GM21526 (cell line): ENCODE data around the gene CFAP69.
"Not testable (repeated sequence)": the region's sequence is repeated elsewhere in the genome, so short reads cannot be mapped to it uniquely, and the experiment has no call there.

ENCODE experiments used
- ATAC-seq: cut with Tn5 transposase; IDR thresholded peaks from one replicate; pipeline ENCODE4 v1.9.1; 2021; ENCODE audit warnings: moderate library complexity; ENCODE audit not compliant: unreplicated experiment, low FRiP score

The CFAP69 gene

DNA sequence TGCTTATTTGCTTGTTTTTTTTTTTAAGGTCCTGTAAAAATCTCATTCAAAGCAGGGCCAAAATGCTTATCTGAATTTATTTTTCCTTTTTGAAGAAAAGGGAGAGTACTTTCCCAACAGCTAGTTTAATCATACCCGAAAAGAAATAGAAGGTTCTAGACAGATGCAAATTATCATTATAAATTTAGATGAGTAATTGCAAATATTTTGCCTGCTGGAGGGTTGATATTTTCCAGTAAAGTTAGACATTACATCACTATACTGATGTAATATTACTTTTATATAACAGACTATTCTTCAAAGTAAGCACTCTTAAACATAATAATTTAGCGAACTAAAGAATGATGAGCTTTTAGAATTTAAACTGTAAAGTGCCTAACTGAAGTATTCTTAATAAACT is 14.1 kb upstream of the CFAP69 start:
- no peak for ATAC-seq

DNA sequence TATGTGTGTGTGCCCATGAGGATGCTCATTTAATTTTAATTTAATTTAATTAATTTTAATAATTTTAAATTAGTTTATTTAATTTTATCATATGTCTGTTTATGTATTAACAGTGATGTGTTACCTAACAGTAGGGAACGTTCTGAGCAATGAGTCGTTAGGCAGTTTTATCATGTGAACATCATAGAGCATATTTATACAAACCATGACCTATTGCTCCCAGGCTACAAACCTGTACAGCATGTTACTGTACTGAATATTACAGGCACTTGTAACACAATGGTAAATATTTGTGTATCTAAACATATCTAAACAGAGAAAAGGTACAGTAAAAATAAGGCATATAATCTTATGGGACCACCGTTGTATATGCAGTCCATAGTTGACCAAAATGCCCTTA is 13.7 kb upstream of the CFAP69 start:
- ATAC-seq: no peak

DNA sequence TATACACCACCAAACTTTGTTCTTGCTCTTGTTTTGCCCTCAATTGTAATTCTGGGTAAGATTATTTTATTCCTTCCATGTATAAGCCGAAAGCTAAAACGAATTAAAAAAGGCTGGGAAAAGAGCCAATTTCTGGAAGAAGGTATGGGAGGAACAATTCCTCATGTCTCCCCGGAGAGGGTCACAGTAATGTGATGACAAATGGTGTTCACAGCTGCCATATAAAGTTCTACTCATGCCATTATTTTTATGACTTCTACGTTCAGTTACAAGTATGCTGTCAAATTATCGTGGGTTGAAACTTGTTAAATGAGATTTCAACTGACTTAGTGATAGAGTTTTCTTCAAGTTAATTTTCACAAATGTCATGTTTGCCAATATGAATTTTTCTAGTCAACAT is 12.5 kb upstream of the CFAP69 start:
- no peak for ATAC-seq

DNA sequence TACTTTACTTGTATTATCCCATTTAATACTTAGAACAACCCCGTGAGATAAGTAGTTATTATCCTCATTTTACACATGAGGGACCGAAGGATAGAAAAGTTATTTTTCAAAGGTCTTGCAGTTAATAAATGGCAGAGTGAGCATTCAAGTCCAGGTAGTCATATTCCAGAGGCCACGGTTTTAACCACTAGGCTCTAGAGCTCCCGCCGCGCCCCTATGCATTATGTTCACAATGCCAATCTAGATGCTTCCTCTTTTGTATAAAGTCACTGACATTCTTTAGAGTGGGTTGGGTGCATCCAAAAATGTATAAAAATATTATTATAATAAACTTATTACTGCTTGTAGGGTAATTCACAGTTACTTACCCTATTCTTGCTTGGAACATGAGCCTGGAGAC is 11.4 kb upstream of the CFAP69 start:
- no peak for ATAC-seq

DNA sequence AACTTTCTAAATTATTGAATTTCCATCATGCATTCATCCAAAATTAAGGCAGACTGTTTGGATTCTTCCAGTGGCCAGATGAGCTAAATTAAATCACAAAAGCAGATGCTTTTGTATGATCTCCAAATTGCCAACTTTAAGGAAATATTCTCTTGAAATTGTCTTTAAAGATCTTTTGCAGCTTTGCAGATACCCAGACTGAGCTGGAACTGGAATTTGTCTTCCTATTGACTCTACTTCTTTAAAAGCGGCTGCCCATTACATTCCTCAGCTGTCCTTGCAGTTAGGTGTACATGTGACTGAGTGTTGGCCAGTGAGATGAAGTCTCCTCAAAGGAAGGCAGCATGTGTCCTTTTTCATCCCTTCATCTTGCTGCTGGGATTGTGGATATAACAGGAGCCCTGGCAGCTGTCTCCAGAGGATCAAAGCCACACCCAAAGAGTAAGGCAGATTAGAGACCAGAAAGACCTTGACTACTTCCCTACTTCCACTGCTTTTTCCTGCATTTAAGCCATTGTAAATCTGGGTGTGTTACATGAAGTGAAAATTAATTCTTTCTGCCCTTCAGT is 8.2 kb upstream of the CFAP69 start:
- ATAC-seq: no peak

DNA sequence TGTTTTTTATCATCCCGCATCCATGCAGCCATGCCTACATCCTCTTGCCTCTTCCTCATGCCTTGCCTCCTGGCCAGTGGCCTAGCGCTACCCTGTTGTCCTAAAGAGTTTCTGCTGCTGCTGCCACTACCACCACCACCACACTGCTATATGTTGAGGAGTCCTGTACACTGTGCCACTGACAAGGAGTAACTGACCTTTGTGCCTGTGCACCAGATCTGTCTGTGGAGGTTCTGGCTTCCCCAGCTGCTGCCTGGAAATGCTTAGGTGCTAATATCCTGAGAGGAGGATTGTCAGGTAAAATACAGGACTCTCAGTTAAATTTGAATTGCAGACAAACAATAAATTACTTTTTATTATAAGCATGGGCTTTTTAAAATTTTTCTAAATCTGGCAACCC is 7.0 kb upstream of the CFAP69 start:
- no peak for ATAC-seq

DNA sequence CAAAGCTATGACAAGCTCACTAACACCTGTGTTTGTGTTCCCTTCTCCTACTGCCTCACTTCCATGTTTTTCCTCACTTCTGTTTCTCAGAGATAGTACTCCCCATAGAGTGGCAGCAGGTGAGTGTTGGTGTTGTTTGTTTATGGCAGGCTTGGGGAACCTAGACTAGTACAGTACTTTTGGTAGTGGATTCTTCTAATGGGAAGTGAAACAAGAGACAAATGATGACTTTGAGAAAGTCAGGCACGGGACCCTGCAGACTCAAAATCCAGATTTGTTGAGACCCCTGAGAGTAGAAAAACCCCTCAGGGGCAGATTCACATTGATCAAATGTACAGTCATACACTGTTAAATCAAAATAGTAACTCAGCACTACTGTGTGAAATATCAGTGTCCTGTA is 6.4 kb upstream of the CFAP69 start:
- no peak for ATAC-seq

DNA sequence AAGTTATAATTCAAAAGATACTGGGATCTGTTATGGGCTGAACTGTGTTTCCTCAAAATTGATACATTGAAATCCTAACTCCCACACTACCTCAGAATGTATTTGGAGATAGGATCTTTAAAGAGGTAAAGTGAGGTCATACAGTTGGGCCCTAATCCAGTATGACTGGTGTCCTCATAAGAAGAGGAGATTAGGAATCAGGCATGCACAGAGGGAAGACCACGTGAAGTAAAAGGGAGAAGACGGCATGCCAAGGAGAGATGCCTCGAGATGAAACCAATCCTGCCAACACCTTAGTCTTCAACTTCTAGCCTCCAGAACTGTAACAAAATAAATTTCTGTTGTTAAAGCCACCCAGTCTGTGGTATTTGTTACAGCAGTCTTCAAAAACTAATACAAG is 5.9 kb upstream of the CFAP69 start:
- no peak for ATAC-seq

DNA sequence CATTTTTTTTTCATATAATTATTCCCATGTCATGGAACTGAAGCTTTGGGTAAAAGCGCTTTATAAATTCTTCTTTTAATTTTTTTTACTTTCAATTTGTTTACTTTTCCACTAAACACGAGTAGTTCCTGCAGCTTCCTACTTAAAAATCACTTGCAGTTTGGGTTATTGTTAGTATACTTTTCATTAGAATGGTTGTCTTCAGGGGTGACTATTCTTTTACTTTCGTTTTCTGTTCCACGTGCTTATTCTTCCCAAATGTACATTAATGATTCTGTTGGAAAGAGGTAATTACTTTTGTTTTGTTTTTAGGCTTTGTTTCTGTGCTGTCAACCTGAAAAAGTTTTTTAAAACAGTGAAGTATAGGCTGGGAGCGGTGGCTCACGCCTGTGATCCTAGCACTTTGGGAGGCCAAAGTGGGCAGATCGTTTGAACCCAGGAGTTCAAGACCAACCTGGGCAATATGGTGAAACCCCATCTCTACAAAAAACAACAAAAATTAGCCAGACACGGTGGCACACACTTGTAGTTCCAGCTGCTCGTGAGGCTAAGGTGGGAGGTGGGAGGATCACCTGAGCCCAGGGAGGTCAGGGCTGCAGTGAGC is 5.2 kb upstream of the CFAP69 start:
- no peak for ATAC-seq

DNA sequence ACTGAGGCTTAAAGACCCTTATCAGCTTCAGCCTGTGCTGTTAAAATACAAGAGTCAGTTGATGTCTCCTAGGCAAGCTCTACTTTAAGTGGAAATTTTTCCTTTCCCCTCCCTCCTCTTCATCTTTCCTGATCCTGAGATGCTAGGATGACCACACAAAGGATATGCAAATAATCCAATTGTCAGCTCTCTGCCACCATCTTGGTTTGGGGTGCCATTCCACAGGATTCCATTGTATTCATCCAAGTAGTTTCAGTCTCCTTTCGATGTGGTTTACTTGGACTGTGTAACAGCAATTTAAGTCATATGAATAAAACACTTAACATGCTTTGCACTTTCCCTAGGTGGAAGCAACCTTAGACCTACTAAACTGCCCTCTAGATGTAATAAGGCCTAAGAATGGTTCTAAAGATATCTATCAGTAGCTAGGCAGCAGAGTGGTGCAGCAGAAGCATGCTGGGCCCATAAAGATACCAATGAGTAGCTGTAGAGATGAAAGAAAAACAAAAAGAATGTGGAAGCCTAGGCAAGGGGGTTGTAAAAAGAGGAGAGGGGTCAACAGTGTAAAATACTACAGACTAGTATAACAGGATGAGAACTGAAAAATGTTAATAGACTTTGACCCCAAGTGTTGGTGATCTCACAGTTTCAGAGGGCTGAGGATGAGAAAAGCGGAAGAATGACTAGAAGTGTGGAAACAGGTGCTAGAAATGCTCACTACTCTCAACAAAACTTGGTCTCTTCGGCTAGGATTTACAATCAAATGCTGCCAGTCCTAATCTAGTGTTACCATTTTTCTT is 2.4 kb upstream of the CFAP69 start:
- ATAC-seq: peak; percentile 87

DNA sequence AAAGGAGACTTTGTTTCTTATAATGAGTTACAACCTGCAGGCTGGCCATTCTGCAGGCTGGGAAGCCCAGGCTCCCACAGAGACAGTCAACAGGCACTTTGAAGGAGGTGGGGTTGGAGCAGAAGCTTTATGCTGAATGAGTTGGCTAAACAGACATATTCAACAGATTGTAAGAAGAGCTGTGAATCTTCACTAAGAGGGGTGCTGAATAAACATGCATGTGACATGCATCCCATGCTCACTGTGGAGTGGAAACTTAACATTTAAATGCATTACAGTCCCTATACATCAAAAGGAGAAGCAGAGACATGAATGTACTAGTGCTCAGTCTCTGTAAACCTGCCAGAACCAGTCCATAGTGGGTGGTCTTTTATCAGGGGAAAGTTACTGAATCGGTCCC is 1.4 kb upstream of the CFAP69 start:
- no peak for ATAC-seq

DNA sequence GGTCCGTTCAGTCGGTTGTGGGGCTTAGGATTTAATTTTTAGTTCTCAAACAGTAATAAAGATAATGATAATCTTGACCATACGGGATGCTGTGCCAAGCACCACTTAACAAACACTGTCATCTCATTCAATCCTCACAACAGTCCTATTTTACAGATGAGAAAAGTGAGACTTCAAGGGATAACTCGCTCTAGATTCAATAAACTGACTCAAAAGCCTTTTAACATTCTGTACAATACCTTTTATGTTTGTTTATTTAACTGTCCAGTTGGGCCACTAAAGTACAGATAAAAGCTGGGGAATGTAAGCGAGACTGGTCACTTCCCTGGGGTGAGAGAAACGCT is 437 bp upstream of the CFAP69 start:
- no peak for ATAC-seq

DNA sequence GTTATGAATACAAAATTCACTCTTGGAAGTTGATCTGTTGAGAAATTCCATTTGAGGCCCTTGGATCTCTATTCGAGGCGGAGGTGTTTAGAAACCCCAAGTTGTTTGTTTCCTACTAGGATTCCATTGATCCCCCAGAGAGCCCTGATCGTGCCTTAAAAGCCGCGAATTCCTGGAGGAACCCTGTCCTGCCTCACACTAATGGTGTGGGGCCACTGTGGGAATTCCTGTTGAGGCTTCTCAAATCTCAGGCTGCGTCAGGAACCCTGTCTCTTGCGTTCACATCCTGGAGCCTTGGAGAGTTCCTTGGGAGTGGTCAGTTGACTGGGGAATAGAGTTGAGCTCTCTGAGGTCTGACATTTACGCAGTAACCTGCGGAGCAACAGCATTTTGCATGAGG is 1.2 kb downstream of the CFAP69 start:
- ATAC-seq: no peak

DNA sequence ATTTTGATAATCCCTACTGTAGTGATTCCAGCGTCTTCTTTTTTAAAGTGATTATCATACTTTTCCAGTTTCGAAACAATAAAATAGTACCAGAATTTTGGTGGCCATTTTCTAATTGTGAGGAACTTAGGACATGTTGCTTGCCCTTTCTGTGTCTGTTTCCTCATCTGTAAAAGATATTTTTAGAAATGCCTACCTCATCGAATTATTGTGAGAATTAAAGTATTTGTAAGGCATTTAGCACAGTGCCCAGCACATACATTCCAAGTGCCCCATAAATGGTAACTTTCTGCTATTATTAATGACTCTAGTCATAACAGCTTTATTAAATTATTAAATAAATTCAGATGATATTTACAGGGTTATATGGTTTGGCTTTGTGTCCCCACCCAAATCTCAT is 3.7 kb downstream of the CFAP69 start:
- ATAC-seq: no peak

DNA sequence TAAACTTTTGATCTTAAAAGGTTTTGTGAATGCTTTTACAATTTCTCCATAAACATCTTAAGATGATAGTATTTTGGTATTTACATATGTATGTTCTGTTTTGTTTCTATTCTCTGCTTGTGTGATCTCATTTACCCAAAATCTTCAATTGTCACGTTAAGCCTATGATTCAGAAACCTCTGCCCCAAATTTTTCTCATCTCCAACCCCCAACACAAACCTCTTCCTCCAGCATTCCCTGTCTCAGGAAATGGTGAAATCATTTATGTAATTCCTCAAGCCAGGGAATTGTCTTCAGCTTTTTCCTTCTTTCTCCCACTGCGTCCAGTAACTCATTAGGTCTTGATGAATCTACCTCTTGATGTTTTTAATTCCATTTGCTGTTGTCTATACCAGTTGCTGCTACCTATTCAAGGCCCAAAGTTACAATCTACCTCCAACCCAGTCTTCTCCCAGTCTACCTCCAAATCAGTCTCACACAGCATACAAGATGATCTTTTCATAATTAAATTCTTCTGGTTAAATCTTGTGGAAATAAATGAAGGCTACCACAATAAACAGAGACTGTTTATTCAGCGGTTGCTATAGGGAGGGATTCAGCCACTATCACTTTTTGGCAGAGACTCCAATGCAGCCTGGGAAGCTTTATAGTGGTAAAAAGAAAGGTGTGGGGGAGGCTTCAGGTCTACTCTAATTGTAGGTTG is 5.8 kb downstream of the CFAP69 start:
- no peak for ATAC-seq

DNA sequence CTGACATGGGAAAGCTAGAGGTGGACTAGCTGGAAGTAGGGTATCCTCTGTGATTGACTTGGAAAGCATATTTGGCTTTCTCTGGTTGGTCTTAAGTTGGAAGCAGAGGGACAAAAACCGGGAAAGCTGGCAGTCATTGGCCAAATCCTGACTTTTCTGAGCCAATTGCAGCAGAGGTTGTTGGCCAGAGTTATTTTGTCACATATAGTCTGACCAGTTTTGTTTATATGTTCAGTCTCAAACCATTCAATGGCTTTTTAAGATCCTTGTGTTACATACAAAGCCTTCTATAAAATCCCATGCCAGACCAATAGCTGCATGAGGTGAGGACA is 6.3 kb downstream of the CFAP69 start:
- ATAC-seq: no peak

DNA sequence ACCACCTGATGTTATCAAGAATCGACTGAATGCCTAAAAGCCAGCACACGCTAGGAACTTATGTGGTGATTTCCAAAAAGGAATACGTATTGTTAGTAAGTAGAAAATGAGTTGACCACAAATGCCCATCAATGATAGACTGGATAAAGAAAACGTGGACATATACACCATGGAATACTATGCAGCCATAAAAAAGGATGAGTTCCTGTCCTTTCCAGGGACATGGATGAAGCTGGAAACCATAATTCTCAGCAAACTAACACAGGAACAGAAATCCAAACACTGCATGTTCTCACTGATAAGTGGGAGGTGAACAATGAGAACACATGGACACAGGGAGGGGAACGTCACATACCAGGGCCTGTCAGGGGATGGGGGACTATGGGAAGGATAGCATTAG is 11.0 kb downstream of the CFAP69 start:
- not testable (repeated sequence) for ATAC-seq

DNA sequence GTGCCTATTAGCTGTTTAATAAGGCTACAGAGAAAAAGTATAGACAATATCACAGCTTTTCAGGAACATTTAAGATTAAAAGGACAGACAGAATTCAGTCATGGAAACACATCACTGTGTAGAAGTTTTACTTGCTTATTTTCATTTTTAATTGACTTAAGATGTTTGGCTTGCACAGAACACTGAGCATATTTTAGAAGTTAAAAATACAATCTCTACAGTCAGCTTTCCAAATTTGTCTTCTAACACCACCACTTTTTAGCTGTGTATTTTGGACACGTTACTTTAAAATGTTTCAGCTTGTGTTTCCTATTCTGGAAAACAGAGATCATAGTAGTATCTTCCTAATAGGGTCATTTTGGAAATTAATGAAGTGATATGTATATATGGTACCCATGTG is 11.8 kb downstream of the CFAP69 start:
- no peak for ATAC-seq

DNA sequence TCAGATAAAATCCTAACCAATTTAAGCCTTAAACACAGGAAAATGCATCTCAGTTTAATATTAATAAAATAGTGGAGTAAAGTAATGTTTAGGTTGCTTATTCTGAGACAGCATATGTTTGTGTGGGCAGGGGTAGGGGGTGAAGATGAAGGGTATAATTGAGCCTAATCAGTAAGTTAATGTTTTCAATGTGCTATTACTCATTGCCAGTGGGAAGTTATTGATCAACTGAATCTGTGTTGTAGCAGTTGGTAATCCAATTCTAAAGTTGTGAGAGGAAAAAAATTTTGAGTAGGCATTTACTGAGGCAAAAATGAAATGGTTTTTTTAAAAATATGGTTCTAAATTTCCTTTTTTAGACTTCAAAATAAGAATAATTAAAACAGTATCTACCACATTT is 16.5 kb downstream of the CFAP69 start:
- ATAC-seq: no peak

DNA sequence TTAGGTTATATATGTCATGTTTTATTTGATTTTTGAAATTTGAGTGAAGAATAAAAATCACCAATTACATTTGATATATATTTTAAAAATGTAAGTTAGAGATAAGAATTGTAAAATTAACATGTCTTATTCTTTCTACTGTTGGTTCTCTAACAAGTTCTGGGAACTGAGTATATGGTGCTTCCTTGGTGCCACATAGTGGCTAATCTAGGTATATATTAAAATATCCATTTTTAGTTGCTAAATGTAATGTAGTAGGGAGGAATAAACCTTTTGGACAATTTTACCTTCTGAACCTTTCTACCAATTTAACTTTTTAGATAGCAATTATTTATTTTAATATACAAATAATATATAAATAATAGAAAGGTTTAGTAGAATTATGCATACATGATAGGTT is 17.5 kb downstream of the CFAP69 start:
- peak; percentile 84 for ATAC-seq

DNA sequence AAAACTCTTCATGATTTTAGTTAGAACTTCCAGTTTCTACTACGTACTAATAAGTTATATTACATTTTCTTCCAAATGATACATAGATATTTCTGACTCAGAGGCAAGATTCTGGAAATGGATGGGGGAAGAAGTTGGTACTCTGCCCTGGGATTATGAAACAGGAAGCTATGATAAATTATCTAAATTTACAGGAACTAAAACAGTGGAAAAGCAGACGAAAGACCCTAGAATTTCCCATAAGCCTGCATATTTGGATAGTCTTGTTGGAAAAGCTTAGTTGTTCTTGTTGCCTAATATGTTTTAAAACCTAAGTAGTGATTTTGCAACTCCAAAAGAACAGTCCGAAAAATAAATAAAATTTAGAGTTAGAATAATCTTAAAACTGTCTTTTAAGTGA is 21.8 kb downstream of the CFAP69 start:
- ATAC-seq: no peak
